Measurements from ENCODE around the gene RNF157. TPM values are rescaled to one million over a fixed set of nuclear protein-coding genes. Genes with fewer than 3 reads are reported as not detected.

The RNF157 gene
- total and polyA plus RNA-seq, 9 of the 15 experiments (the other 6 are each of a cell fraction or from before 2014, with no cell fraction given) = 8.1 to 31.7 (median 20.8) TPM

- TF ChIP-seq HINFP (tag; conservative IDR thresholded peaks at IDR 0.05; ENCODE audit: low read depth) (no peak), MCM3 (IDR thresholded peaks at IDR 0.05) (no peak), ZNF224 (CRISPR knock-in tag; IDR thresholded peaks at IDR 0.05) (no peak), XRCC3 (IDR thresholded peaks at IDR 0.05) (no peak), CTBP1 (IDR thresholded peaks at IDR 0.05; ENCODE audit: borderline replicate concordance) (peak; percentile 78; the same call in 1 of the 2 replicates), ZNF239 (CRISPR knock-in tag; IDR thresholded peaks at IDR 0.05) (no peak)
- TF ChIP-seq, protein P1, sequence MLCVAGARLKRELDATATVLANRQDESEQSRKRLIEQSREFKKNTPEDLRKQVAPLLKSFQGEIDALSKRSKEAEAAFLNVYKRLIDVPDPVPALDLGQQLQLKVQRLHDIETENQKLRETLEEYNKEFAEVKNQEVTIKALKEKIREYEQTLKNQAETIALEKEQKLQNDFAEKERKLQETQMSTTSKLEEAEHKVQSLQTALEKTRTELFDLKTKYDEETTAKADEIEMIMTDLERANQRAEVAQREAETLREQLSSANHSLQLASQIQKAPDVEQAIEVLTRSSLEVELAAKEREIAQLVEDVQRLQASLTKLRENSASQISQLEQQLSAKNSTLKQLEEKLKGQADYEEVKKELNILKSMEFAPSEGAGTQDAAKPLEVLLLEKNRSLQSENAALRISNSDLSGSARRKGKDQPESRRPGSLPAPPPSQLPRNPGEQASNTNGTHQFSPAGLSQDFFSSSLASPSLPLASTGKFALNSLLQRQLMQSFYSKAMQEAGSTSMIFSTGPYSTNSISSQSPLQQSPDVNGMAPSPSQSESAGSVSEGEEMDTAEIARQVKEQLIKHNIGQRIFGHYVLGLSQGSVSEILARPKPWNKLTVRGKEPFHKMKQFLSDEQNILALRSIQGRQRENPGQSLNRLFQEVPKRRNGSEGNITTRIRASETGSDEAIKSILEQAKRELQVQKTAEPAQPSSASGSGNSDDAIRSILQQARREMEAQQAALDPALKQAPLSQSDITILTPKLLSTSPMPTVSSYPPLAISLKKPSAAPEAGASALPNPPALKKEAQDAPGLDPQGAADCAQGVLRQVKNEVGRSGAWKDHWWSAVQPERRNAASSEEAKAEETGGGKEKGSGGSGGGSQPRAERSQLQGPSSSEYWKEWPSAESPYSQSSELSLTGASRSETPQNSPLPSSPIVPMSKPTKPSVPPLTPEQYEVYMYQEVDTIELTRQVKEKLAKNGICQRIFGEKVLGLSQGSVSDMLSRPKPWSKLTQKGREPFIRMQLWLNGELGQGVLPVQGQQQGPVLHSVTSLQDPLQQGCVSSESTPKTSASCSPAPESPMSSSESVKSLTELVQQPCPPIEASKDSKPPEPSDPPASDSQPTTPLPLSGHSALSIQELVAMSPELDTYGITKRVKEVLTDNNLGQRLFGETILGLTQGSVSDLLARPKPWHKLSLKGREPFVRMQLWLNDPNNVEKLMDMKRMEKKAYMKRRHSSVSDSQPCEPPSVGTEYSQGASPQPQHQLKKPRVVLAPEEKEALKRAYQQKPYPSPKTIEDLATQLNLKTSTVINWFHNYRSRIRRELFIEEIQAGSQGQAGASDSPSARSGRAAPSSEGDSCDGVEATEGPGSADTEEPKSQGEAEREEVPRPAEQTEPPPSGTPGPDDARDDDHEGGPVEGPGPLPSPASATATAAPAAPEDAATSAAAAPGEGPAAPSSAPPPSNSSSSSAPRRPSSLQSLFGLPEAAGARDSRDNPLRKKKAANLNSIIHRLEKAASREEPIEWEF (CRISPR knock-in tag; IDR thresholded peaks at IDR 0.05) = no peak
- TF ChIP-seq, protein P2, sequence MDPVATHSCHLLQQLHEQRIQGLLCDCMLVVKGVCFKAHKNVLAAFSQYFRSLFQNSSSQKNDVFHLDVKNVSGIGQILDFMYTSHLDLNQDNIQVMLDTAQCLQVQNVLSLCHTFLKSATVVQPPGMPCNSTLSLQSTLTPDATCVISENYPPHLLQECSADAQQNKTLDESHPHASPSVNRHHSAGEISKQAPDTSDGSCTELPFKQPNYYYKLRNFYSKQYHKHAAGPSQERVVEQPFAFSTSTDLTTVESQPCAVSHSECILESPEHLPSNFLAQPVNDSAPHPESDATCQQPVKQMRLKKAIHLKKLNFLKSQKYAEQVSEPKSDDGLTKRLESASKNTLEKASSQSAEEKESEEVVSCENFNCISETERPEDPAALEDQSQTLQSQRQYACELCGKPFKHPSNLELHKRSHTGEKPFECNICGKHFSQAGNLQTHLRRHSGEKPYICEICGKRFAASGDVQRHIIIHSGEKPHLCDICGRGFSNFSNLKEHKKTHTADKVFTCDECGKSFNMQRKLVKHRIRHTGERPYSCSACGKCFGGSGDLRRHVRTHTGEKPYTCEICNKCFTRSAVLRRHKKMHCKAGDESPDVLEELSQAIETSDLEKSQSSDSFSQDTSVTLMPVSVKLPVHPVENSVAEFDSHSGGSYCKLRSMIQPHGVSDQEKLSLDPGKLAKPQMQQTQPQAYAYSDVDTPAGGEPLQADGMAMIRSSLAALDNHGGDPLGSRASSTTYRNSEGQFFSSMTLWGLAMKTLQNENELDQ (CRISPR knock-in tag; IDR thresholded peaks at IDR 0.05; ENCODE audit: borderline replicate concordance) = no peak
- TF ChIP-seq, protein P3, sequence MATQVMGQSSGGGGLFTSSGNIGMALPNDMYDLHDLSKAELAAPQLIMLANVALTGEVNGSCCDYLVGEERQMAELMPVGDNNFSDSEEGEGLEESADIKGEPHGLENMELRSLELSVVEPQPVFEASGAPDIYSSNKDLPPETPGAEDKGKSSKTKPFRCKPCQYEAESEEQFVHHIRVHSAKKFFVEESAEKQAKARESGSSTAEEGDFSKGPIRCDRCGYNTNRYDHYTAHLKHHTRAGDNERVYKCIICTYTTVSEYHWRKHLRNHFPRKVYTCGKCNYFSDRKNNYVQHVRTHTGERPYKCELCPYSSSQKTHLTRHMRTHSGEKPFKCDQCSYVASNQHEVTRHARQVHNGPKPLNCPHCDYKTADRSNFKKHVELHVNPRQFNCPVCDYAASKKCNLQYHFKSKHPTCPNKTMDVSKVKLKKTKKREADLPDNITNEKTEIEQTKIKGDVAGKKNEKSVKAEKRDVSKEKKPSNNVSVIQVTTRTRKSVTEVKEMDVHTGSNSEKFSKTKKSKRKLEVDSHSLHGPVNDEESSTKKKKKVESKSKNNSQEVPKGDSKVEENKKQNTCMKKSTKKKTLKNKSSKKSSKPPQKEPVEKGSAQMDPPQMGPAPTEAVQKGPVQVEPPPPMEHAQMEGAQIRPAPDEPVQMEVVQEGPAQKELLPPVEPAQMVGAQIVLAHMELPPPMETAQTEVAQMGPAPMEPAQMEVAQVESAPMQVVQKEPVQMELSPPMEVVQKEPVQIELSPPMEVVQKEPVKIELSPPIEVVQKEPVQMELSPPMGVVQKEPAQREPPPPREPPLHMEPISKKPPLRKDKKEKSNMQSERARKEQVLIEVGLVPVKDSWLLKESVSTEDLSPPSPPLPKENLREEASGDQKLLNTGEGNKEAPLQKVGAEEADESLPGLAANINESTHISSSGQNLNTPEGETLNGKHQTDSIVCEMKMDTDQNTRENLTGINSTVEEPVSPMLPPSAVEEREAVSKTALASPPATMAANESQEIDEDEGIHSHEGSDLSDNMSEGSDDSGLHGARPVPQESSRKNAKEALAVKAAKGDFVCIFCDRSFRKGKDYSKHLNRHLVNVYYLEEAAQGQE (IDR thresholded peaks at IDR 0.05; ENCODE audit: borderline replicate concordance) = peak; percentile 66; the same call in 1 of the 2 replicates
- TF ChIP-seq, protein P3 (CRISPR knock-in tag; IDR thresholded peaks at IDR 0.05; ENCODE audit: low read depth) = no peak
Observed at GRCh38 chr17:76182016-76182764, 58.1 kb downstream of the RNF157 start (continued).
